ENCODE measurements around the gene ELP4. TPM values are rescaled to one million over a fixed set of nuclear protein-coding genes. Genes with fewer than 3 reads are reported as not detected.

Gene ELP4
- total RNA-seq, 2 donors from 2014 or later = 14.0 to 15.6 TPM

DNA sequence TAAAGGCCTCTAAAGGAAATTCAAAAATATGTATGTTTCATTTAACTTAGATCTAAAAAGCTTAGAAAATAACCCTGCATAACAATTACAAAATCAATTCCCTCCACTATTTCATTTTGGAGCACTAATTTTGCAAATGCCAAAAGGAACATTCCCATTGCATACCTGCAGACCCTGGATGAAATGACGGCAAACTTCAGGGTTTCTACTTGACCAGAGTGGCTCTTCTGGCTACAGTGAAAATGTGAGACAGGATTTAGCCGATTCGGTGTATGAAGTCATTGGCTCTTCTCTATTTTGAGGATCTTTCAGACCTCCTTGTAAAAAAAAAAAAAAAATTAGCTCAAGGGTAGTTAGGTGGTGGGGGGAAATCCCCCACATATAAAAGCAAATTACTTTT lies 257.5 kb downstream of the ELP4 start:
- Histone ChIP-seq H3K4me3 (no peak overlapping the region), H3K4me1 (peaks cover 0 to 1% of the 10 kb centered on the region in 2 donors), H3K27ac (no peak overlapping the region), H3K9me3 (no peaks in the 10 kb centered on the region), H3K27me3 (no peaks in the 10 kb centered on the region), H3K36me3 (no peaks in the 10 kb centered on the region)
- no peak for DNase-seq (ENCODE audit: low spot score)
- TF ChIP-seq, protein P1, sequence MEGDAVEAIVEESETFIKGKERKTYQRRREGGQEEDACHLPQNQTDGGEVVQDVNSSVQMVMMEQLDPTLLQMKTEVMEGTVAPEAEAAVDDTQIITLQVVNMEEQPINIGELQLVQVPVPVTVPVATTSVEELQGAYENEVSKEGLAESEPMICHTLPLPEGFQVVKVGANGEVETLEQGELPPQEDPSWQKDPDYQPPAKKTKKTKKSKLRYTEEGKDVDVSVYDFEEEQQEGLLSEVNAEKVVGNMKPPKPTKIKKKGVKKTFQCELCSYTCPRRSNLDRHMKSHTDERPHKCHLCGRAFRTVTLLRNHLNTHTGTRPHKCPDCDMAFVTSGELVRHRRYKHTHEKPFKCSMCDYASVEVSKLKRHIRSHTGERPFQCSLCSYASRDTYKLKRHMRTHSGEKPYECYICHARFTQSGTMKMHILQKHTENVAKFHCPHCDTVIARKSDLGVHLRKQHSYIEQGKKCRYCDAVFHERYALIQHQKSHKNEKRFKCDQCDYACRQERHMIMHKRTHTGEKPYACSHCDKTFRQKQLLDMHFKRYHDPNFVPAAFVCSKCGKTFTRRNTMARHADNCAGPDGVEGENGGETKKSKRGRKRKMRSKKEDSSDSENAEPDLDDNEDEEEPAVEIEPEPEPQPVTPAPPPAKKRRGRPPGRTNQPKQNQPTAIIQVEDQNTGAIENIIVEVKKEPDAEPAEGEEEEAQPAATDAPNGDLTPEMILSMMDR (IDR thresholded peaks at IDR 0.05) = no peak

DNA sequence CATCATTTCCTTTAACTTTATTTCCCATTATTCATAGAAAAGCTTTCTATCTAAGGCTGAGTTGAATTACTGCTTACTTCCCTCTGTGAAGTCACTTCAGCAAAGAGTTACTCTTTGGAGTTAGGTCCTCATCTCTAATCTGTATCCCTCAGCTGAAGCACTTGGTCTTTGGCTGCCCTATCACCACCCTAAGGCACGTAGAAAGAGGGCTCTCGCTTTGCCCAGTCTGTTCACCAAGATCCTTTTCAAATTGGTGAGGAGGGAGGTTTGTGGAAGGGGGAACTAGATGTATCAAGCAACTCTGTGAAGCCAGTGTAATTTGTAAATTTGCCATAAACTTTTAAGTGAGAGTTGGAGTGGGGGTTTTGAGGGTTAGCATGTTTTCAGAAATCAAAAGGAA lies 258.1 kb downstream of the ELP4 start:
- H3K27ac ChIP-seq = no peak overlapping the region
- H3K36me3 ChIP-seq = no peaks in the 10 kb centered on the region
- no peaks in the 10 kb centered on the region for H3K9me3 ChIP-seq
- no peaks in the 10 kb centered on the region for H3K27me3 ChIP-seq
- TF ChIP-seq, protein P1 (IDR thresholded peaks at IDR 0.05) = no peak
- no peak for DNase-seq (ENCODE audit: low spot score)
- H3K4me3 ChIP-seq = no peak overlapping the region
- H3K4me1 ChIP-seq = peaks cover 0 to 7% of the 10 kb centered on the region in 2 donors

DNA sequence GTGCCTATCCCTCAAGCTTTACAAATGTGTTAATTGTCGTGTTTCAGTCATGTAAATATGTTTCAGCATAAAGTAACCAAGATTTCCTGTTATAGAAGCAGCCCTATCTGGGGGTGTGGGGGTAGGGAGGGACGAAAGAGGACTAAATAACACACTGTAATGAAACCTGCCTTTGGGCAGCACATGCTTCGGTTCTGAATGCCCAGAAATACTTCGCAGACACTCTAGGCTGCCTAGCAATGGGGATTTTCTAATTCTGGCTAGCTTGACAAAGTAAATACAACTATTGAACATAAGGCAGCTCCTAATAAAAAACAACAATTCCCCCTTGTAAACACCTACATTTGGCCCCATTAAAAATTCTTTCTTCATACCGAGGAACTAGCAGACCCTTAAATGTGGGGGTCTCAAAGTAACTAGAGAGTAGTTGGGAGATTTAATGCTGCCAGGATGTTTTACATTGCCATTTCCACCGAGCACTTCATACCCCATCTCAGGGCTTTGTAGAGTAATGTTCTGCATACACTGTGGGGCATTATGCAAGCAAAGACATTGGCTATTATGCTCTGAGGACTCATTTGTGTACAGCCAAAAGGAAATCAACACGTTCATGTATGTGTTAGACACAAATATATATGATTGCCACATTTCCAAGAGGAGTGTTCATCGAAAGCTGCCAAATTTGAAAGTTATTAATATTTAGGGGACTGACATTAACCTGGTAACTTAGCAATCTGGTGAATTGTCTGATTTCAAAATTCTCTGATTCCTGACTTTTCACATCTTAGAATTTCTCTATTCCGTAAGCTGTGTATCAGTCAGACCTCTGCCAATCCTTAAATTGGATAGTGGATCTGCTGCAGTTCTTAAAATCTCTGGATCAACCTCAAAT lies 259.4 kb downstream of the ELP4 start:
- no peak overlapping the region for H3K4me3 ChIP-seq
- no peak for DNase-seq (ENCODE audit: low spot score)
- no peak overlapping the region for H3K27ac ChIP-seq
- TF ChIP-seq, protein P1 (IDR thresholded peaks at IDR 0.05) = no peak
- H3K4me1 ChIP-seq = peaks cover 0 to 8% of the 10 kb centered on the region in 2 donors
- H3K36me3 ChIP-seq = no peaks in the 10 kb centered on the region
- H3K9me3 ChIP-seq = no peaks in the 10 kb centered on the region
- no peaks in the 10 kb centered on the region for H3K27me3 ChIP-seq

DNA sequence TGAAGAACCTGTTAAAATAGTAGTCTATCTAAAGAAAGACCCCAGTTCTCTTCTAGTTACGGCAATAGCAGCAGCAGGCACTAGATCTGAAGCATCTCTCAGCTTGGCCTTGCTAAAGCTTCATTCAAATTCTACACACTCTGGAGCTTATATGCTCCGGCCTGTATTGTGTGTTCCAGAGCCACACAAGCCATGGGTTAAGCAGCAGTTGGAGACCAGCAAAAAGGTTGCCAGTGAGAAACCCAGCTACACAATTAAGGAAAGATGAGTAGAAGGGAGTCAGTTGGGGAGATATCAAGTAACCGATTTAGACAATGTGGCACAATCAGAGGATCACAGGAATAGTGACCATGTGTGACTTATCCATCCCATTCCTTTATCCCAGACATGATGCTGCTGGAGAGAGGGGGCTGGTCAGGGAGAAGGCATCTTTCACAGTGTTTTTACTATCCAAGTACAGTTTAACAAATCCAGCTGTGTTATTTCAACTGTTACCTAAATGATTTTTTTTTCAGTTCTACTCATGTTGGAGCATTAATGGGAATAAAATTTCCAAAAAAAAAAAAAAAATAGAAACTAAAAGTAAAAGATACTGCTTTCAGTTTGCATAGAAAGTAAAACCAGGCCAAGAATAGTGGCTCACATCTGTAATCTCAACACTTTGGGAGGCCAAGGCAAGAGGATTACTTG lies 260.6 kb downstream of the ELP4 start:
- H3K27me3 ChIP-seq = no peaks in the 10 kb centered on the region
- H3K36me3 ChIP-seq = no peaks in the 10 kb centered on the region
- no peak for DNase-seq (ENCODE audit: low spot score)

DNA sequence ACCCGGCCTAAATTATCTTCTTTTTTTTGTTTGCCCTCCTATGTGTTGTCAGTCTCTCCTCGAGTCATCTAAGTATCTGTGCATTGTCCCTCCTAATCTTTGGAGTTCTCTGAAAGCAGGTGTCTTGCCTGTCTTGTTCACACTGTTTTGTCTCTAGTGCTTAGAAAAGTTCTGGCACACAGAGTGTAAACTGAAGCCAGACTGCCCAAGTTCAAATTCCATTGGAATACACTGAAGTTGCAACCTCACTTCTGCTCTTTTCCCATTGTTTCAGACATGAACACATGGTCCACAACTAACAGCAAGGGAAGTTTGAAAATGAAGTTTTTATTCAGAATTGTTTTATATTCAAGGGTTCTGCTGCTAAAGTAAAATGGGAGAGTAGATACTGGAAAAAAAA lies 262.8 kb downstream of the ELP4 start:
- peaks cover 0 to 8% of the 10 kb centered on the region in 2 donors for H3K4me1 ChIP-seq
- TF ChIP-seq, protein P1 (IDR thresholded peaks at IDR 0.05) = no peak
- H3K9me3 ChIP-seq = no peaks in the 10 kb centered on the region
- H3K27me3 ChIP-seq = no peaks in the 10 kb centered on the region
- no peak overlapping the region for H3K27ac ChIP-seq
- H3K36me3 ChIP-seq = no peaks in the 10 kb centered on the region
- DNase-seq (ENCODE audit: low spot score) = no peak
- no peak overlapping the region for H3K4me3 ChIP-seq

More for the DNA sequence above, 260.6 kb downstream of the ELP4 start:
- Histone ChIP-seq H3K4me1 (peaks cover 0 to 8% of the 10 kb centered on the region in 2 donors), H3K4me3 (no peak overlapping the region), H3K9me3 (no peaks in the 10 kb centered on the region), H3K27ac (no peak overlapping the region)
- TF ChIP-seq, protein P1 (IDR thresholded peaks at IDR 0.05) = no peak

Measured in right atrium auricular region (tissue), 2 donors.